WTC11 (cell line): ENCODE results near the gene TNXB.
"Not testable (repeated sequence)": the region's sequence is repeated elsewhere in the genome, so short reads cannot be mapped to it uniquely, and the experiment has no call there.

Experiments used
- CREM ChIP-seq: sonication (generic); formaldehyde crosslinking; IDR thresholded peaks from 2 replicates; pipeline ENCODE4 v1.8.1; 2022; ENCODE audit warnings: mild to moderate bottlenecking, missing genetic modification reagents, moderate library complexity
- TF ChIP-seq, protein P1 (sequence below): fragments of 200-600 bp; IDR thresholded peaks from 2 replicates; pipeline ENCODE4 v1.8.0; 2022; ENCODE audit warnings: antibody characterized with exemption
- TF ChIP-seq, protein P2 (sequence below): sonication (generic); formaldehyde crosslinking; IDR thresholded peaks from 2 replicates; pipeline ENCODE4 v1.8.1; 2022; ENCODE audit warnings: mild to moderate bottlenecking, missing genetic modification reagents, moderate library complexity, borderline replicate concordance
- TF ChIP-seq, protein P3 (sequence below): sonication (generic); formaldehyde crosslinking; IDR thresholded peaks from 2 replicates; pipeline ENCODE4 v1.8.1; 2023; ENCODE audit warnings: mild to moderate bottlenecking, missing genetic modification reagents, moderate library complexity

DNA sequence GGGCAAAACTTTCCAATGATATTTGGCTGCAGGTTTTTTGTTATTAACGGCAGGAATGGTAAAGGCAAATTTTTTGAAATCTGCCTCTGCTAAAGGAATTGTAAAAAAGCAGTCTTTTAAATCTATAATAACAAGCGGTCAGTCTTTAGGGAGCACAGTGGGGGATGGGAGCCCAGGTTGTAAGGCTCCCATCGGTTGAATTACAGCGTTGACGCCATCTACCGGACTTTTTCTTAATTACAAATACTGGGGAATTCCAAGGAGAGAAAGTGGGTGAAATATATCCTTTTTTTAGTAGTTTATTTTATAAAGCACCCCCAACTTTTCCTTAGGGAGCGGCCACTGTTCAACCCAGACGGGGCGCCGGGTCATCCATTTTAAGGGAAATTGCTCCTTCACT lies 87.0 kb downstream of the TNXB start:
- TF ChIP-seq, protein P1, sequence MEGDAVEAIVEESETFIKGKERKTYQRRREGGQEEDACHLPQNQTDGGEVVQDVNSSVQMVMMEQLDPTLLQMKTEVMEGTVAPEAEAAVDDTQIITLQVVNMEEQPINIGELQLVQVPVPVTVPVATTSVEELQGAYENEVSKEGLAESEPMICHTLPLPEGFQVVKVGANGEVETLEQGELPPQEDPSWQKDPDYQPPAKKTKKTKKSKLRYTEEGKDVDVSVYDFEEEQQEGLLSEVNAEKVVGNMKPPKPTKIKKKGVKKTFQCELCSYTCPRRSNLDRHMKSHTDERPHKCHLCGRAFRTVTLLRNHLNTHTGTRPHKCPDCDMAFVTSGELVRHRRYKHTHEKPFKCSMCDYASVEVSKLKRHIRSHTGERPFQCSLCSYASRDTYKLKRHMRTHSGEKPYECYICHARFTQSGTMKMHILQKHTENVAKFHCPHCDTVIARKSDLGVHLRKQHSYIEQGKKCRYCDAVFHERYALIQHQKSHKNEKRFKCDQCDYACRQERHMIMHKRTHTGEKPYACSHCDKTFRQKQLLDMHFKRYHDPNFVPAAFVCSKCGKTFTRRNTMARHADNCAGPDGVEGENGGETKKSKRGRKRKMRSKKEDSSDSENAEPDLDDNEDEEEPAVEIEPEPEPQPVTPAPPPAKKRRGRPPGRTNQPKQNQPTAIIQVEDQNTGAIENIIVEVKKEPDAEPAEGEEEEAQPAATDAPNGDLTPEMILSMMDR, result not testable (repeated sequence)
- not testable (repeated sequence) for TF ChIP-seq CREM
- TF ChIP-seq, protein P2, sequence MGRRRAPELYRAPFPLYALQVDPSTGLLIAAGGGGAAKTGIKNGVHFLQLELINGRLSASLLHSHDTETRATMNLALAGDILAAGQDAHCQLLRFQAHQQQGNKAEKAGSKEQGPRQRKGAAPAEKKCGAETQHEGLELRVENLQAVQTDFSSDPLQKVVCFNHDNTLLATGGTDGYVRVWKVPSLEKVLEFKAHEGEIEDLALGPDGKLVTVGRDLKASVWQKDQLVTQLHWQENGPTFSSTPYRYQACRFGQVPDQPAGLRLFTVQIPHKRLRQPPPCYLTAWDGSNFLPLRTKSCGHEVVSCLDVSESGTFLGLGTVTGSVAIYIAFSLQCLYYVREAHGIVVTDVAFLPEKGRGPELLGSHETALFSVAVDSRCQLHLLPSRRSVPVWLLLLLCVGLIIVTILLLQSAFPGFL (CRISPR knock-in tag), result not testable (repeated sequence)
- TF ChIP-seq, protein P3, sequence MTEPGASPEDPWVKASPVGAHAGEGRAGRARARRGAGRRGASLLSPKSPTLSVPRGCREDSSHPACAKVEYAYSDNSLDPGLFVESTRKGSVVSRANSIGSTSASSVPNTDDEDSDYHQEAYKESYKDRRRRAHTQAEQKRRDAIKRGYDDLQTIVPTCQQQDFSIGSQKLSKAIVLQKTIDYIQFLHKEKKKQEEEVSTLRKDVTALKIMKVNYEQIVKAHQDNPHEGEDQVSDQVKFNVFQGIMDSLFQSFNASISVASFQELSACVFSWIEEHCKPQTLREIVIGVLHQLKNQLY, result not testable (repeated sequence)
